SKM-1 treated with dmso at 0.1 percent for 144 hours (cell line): ENCODE data around the gene CORO1A.
"Not testable (repeated sequence)": the region's sequence is repeated elsewhere in the genome, so short reads cannot be mapped to it uniquely, and the experiment has no call there.

Experiments
- DNase-seq: peaks from one replicate; lab custom pipeline; 2025; ENCODE audit not compliant: unreplicated experiment; lab: John Stamatoyannopoulos, UW

CORO1A gene

GRCh38 chr16:30183233-30184095 is at the start of gene CORO1A:
Gene CORO1A (plus strand): TSS chr16:30183602. CDS start chr16:30185210, 1,608 bp downstream.
- DNase-seq, result peak; percentile 86

- DNase-seq, result peak; percentile 47
Measured at GRCh38 chr16:30136971-30137605, 46.3 kb upstream of the CORO1A start.

- no peak for DNase-seq
Measured at GRCh38 chr16:30137897-30138296, 45.5 kb upstream of the CORO1A start.

- DNase-seq, result peak; percentile 8
Measured at GRCh38 chr16:30139583-30140481, 43.6 kb upstream of the CORO1A start.

- no peak for DNase-seq
Measured at GRCh38 chr16:30141750-30142149, 41.7 kb upstream of the CORO1A start.

- no peak for DNase-seq
Measured at GRCh38 chr16:30142672-30143346, 40.6 kb upstream of the CORO1A start.

- no peak for DNase-seq
Measured at GRCh38 chr16:30143347-30143702, 40.1 kb upstream of the CORO1A start.

- no peak for DNase-seq
Measured at GRCh38 chr16:30144017-30144416, 39.4 kb upstream of the CORO1A start.

- no peak for DNase-seq
Measured at GRCh38 chr16:30144917-30145316, 38.5 kb upstream of the CORO1A start.

GRCh38 chr16:30145657-30146056 is 37.7 kb upstream of the CORO1A start:
- DNase-seq, result no peak

- DNase-seq, result no peak
Measured at GRCh38 chr16:30147843-30148510, 35.4 kb upstream of the CORO1A start.

GRCh38 chr16:30149250-30149930 is 34.0 kb upstream of the CORO1A start:
- DNase-seq, result peak; percentile 57

GRCh38 chr16:30151091-30151490 is 32.3 kb upstream of the CORO1A start:
- no peak for DNase-seq

- DNase-seq, result no peak
Measured at GRCh38 chr16:30152517-30152916, 30.9 kb upstream of the CORO1A start.

- no peak for DNase-seq
Measured at GRCh38 chr16:30155188-30155587, 28.2 kb upstream of the CORO1A start.

- DNase-seq, result no peak
Measured at GRCh38 chr16:30157214-30157613, 26.2 kb upstream of the CORO1A start.

GRCh38 chr16:30163538-30163937 is 19.9 kb upstream of the CORO1A start:
- no peak for DNase-seq

- peak; percentile 99 for DNase-seq
Measured at GRCh38 chr16:30166202-30166902, 17.1 kb upstream of the CORO1A start.

- not testable (repeated sequence) for DNase-seq
Measured at GRCh38 chr16:30168746-30169145, 14.7 kb upstream of the CORO1A start.
